ENCODE results near the gene GRK5. TPM values are rescaled to one million over a fixed set of nuclear protein-coding genes. Genes with fewer than 3 reads are reported as not detected.

Gene GRK5
- total and polyA plus RNA-seq, 8 donors = 10.9 to 95.9 (median 34.0) TPM

DNA sequence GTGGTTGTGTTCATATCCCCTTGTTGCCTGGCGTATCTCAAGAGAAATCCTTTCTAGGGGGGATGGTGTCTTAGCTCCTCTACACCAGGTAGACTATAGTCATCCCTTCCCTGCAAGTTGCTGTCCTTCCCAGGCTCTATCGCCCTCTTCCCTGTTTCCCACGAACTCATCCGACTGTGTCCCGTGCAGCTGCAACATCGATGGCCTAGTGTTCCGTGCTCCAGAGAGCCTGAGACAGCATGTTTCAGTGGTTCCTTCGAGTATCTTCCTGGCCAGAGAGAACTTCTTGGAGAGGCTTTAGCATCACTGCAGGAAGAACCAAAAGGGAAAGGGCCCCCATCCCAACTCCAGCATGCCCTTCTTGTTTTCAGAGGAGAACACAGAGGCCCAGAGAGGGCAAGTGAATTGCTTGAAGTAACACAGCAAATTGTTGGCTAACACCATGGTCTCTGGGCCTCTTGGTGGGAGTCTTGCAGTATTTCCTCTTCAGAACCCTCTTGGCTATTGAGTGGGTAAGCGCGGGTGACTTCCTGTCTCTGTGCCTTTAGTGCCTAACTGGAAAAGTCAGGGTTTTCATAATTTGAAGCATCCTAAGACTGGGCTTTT, 172.2 kb downstream of the GRK5 start:
- intact Hi-C loops (cut with DNase I; ENCODE audit: low total_unique reads) = no loop called here
- peaks cover 8 to 23% (median 19%) of the 10 kb centered on the region in 4 donors for H3K4me1 ChIP-seq
- H3K27ac ChIP-seq = peak overlapping the region in 1 of 5 donors; percentile 2
- no peaks in the 10 kb centered on the region for H3K9me3 ChIP-seq
- TF ChIP-seq, protein P1, sequence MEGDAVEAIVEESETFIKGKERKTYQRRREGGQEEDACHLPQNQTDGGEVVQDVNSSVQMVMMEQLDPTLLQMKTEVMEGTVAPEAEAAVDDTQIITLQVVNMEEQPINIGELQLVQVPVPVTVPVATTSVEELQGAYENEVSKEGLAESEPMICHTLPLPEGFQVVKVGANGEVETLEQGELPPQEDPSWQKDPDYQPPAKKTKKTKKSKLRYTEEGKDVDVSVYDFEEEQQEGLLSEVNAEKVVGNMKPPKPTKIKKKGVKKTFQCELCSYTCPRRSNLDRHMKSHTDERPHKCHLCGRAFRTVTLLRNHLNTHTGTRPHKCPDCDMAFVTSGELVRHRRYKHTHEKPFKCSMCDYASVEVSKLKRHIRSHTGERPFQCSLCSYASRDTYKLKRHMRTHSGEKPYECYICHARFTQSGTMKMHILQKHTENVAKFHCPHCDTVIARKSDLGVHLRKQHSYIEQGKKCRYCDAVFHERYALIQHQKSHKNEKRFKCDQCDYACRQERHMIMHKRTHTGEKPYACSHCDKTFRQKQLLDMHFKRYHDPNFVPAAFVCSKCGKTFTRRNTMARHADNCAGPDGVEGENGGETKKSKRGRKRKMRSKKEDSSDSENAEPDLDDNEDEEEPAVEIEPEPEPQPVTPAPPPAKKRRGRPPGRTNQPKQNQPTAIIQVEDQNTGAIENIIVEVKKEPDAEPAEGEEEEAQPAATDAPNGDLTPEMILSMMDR (IDR thresholded peaks at IDR 0.05) = no peak
- TF ChIP-seq EP300 (IDR thresholded peaks at IDR 0.05) (no peak), POLR2AphosphoS5 (IDR thresholded peaks at IDR 0.05) (no peak), POLR2A (IDR thresholded peaks at IDR 0.05) (no peak)
- H3K27me3 ChIP-seq = no peaks in the 10 kb centered on the region
- H3K4me3 ChIP-seq = no peak overlapping the region
- DNase-seq = no peak
- 82 to 95% (median 92%) methylated on average over 10 of the region's 10 CpGs for WGBS, 5 donors
- H3K36me3 ChIP-seq = peaks cover 0 to 43% (median 32%) of the 10 kb centered on the region in 4 donors

DNA sequence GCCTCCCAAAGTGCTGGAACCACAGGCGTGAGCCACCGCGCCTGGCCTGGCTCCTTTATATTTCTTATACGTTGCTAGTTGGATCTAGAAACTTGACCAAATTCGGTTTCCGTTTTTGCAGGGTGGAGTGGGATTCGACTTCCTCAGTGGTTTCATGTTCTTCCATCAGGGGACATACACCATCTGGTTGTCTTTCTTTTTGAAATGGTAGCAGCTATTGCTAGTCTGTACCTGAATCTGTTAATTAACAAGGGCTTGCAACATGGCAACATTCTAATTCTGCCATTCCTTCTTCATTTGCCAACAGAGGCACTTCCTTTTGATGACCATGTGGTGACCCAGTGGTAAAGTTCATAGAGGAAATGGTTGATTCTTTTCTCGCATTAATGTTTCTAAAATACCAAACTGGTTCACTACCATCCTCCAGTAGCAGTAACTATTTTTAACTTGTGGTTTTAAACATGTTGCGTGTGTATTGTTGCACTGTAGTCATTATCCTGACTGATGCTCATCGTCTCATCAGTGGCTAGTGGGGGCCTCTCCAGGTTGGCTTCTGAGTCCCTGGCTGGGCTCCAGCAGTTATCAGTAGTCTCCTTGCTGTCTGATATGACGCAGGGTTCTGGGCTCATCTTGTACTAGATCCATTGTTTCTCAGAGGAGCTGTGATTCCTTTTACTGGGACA, 175.9 kb downstream of the GRK5 start:
- Histone ChIP-seq H3K4me1 (peaks cover under 1 to 6% (median 5%) of the 10 kb centered on the region in 4 donors), H3K9me3 (no peaks in the 10 kb centered on the region), H3K4me3 (no peak overlapping the region), H3K27me3 (no peaks in the 10 kb centered on the region), H3K36me3 (peaks cover 0 to 48% (median 37%) of the 10 kb centered on the region in 4 donors), H3K27ac (no peak overlapping the region)
- WGBS, 5 donors = 77 to 86% (median 82%) methylated on average over 11 of the region's 11 CpGs
- intact Hi-C loops (cut with DNase I; ENCODE audit: low total_unique reads) = no loop called here
- no peak for DNase-seq
- no peak for TF ChIP-seq POLR2AphosphoS5 (IDR thresholded peaks at IDR 0.05)
- TF ChIP-seq EP300 (IDR thresholded peaks at IDR 0.05) = no peak

DNA sequence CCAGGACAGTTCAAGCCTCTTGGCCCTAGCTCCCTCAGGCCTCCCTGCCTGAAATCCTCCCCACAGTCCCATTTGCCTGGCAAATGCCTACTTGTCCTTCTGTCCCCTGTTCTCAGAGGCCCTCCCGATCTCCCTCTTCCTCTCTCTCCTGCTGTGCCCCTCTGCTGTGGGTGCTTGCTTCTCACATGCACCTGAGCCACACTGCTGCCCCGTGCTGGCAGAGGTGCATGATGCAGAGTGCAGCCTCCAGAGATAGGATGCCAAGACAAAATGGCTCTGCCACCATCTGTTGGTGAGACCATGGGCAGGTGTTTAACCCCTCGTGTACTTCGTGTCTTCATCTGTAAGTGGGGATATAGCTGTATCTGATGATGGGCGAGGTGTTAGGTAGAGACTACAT, 176.8 kb downstream of the GRK5 start:
- intact Hi-C loops (cut with DNase I; ENCODE audit: low total_unique reads) = no loop called here
- Histone ChIP-seq H3K27ac (no peak overlapping the region), H3K9me3 (no peaks in the 10 kb centered on the region), H3K27me3 (no peaks in the 10 kb centered on the region), H3K4me3 (no peak overlapping the region), H3K36me3 (peaks cover 0 to 54% (median 37%) of the 10 kb centered on the region in 4 donors), H3K4me1 (no peaks in the 10 kb centered on the region)
- TF ChIP-seq POLR2A (IDR thresholded peaks at IDR 0.05) = no peak
- WGBS, 5 donors = 92 to 96% (median 96%) methylated on average over 5 of the region's 5 CpGs
- no peak for DNase-seq

DNA sequence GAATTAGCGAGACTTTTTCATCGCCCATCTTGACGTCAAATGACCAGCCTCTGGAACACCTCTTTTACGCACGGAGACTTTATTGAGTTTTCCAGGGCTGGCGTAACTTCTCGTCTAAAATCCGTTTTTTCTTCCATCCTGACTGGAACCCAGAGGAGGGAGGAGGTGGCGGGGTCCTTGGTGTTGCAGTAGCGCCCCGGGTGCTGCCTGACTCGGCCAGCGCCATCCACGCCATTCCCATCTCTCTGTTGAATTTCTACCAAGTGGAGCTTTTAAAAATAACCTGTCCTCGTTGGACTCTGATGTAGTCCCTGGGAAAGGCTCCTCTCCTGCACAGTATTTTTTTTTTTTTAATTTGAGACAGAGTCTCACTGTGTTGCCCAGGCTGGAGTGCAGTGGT, 179.3 kb downstream of the GRK5 start:
- DNase-seq = no peak
- Histone ChIP-seq H3K36me3 (peaks cover 0 to 34% (median 26%) of the 10 kb centered on the region in 4 donors), H3K27ac (no peak overlapping the region), H3K4me1 (peaks cover 0 to 7% (median 2%) of the 10 kb centered on the region in 4 donors), H3K9me3 (no peaks in the 10 kb centered on the region), H3K4me3 (no peak overlapping the region), H3K27me3 (no peaks in the 10 kb centered on the region)
- TF ChIP-seq, protein P1 (IDR thresholded peaks at IDR 0.05) = no peak
- TF ChIP-seq EP300 (IDR thresholded peaks at IDR 0.05) (no peak), POLR2AphosphoS5 (IDR thresholded peaks at IDR 0.05) (no peak), POLR2A (IDR thresholded peaks at IDR 0.05) (no peak)
- intact Hi-C loops (cut with DNase I; ENCODE audit: low total_unique reads) = no loop called here
- WGBS, 5 donors = 94 to 98% (median 97%) methylated on average over 15 of the region's 15 CpGs

DNA sequence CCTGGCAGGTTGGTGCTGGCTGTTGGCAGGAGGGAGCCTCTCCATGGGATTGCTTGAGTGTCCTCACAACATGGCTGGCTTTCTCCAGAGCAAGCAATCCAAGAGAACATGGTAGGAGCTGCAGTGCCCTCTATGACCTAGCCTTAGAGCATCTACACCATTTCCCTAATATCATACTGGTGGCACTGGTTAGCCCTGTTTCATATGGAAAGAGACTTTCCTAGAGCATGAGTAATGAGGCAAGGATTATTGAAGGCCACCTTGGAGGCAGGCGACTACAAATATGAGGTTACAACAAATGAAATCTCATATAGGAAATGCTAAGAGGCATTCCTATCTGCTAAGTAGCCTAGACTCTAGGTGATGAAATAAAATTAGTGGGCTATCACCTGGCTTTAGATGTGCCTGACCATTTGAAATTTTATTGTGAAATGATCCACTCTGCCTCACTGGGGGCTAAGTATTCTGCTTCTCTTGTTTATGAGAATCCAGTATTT, 181.5 kb downstream of the GRK5 start:
- no peak for DNase-seq
- H3K9me3 ChIP-seq = no peaks in the 10 kb centered on the region
- 88 to 99% (median 97%) methylated on average over 1 of the region's 1 CpG for WGBS, 5 donors
- intact Hi-C loops (cut with DNase I; ENCODE audit: low total_unique reads) = no loop called here
- H3K4me1 ChIP-seq = peaks cover 0 to 15% (median 2%) of the 10 kb centered on the region in 4 donors
- H3K27ac ChIP-seq = no peak overlapping the region
- H3K27me3 ChIP-seq = no peaks in the 10 kb centered on the region
- TF ChIP-seq POLR2A (IDR thresholded peaks at IDR 0.05) (no peak), POLR2AphosphoS5 (IDR thresholded peaks at IDR 0.05) (no peak), EP300 (IDR thresholded peaks at IDR 0.05) (no peak)
- TF ChIP-seq, protein P1 (IDR thresholded peaks at IDR 0.05) = no peak
- peaks cover 0 to 13% (median 9%) of the 10 kb centered on the region in 4 donors for H3K36me3 ChIP-seq
- H3K4me3 ChIP-seq = no peak overlapping the region
